SKM-1 (cell line): Measurements from ENCODE around the gene OSM.

Source experiments
- DNase-seq: peaks from one replicate; lab custom pipeline; 2025; ENCODE audit not compliant: unreplicated experiment; lab: John Stamatoyannopoulos, UW

The OSM gene

DNA sequence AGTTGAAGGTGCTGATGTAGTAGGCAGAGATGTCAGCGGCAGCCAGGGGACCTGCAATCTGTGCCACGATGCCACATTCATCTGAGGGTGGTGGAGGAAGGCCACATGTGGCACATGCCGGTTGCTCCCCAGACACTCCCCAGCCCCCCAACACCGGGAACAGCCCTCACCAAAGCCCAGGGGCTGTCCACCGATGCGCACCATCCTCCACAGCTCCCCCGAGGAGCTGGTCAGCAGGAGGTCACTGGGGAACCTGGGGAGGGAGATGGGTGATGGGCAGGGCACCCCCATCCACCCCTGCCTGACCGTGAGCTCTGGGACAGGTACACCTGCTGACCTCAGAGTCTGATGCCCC is 19.2 kb upstream of the OSM start:
- no peak for DNase-seq

GRCh38 chr22:30285176-30285845 is 18.7 kb upstream of the OSM start:
- no peak for DNase-seq

- DNase-seq = no peak
These were observed 18.0 kb upstream of the OSM start for GRCh38 chr22:30284666-30285065.

DNA sequence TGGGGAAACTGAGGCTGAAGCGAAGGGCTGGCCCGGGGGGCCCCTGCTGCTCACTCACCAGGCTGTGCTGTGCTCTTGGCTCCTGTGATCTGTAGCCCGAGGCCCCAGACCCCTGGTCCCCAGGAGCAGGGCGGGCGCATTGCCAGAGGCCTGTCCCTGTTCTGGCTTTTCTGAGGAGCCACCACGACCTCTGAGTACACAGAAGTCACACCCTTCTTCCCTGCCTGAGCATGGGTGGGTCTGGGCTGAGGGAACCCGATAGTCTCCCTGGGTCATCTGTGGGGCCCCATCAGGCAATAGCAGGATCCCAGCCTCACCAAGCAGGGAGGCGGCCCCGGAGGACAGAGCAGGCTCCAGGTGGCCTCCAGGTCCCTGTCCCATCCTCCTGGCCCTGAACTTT is 17.5 kb upstream of the OSM start:
- no peak for DNase-seq

GRCh38 chr22:30283342-30283741 is 16.7 kb upstream of the OSM start:
- DNase-seq = no peak

DNA sequence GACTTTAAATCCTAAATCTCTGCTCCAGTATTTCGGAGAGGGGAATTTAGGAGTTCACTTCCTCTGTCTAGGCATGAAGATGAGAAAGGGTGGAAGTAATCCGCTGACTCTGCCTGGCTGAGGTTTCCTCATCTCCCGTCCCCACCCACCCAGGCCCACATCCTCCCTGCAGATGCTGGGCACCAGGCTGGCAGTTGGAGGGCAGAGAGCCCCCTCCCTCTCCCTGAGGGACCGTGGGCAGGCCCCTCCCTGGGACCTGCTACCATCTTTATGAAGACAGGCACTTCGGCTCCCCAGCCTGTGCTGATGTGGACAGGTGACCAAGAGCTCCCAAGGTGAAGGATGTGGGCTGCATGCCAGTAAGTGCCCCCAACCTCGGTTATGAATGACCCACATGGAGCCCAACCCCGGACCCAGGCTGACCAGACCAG is 16.0 kb upstream of the OSM start:
- DNase-seq = no peak

DNA sequence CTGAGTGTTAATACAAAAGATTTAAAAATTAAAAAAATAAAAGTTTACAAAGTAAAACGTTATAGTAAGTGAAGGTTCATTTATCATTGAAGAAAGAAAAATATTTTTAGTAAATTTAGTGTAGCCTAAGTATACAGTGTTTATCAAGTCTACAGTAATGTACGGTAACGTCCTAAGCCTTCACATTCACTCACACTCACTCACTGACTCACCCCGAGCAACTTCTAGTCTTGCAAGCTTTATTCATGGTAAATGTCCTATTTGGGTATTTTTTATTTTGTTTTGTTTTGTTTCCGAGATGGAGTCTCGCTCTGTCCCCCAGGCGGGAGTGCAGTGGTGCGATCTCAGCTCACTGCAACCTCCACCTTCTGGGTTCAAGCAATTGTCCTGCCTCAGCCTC is 13.9 kb upstream of the OSM start:
- no peak for DNase-seq

DNA sequence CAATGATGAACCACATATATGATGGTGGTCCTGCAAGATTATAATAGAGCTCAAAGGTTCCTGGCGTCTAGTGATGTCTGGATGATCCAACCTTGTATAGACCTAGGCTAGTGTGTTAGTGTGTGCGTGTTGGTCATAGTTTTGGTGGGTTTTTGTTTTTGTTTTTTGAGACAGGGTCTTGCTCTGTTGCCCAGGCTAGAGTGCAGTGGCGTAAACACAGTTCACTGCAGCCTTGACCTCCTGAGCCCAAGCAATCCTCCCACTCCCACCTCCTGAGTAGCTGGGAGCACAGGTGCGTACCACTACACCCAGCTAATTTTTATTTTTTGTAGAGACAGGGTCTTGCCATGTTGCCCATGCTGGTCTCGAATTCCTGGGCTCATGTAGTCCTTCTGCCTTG is 13.3 kb upstream of the OSM start:
- no peak for DNase-seq

- peak; percentile 67 for DNase-seq
These were observed 12.6 kb upstream of the OSM start for GRCh38 chr22:30279046-30279788.

DNA sequence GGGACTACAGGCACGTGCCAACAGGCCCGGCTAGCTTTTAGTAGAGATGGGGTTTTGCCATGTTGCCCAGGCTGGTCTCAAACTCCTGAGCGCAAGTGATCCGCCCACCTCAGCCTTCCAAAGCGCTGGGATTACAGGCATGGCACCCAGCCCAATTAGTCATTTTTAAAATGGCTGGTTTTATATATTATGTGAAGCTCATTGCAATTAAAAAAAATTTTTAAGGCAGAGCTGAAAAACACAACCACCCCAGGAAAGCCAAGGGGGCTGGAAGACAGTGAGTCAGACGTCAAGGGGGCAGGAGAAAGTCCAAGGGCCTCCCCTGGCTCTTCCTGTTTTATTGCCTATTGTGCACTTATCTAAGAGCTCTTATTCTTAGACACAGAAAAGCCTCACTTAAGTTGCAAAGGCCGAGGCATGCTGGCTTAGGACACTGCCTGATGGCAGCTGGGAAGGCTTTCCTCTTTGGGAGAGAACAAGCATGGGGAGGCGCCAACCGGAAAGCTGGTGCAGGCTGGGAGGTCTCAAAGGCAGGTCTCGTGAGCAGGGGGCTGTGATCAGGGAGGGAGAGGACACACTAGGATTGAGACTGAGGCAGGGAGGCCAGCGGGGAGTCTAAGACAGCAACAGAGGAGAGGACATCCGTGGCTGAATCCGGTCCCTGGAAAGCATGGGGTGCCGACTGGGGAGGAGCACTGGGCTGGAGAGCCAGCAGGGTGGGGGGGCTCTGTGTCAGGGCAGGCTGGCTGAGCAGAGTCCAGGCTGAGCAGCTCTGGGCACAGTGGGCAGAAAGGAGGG is 11.1 kb upstream of the OSM start:
- DNase-seq = no peak

DNA sequence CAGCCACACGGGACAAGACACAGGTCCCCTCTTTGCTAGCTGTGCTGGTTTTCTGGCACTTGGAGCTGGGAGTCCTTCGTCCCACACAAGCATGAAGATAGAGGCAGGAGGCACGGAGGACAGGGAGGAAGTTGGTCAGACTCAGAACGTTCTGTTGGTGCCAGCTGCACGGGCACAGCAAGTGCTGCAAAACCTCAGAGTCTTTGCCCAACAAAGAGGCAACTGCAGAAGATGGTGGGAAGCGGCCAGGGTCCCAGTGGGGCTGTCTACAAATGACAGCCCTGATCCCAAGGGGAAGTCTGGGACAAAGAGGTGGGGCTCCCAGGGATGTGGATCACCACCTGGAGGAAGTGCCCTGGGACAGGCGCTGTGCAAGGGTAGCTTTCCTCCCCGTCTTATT is 9.4 kb upstream of the OSM start:
- no peak for DNase-seq

DNA sequence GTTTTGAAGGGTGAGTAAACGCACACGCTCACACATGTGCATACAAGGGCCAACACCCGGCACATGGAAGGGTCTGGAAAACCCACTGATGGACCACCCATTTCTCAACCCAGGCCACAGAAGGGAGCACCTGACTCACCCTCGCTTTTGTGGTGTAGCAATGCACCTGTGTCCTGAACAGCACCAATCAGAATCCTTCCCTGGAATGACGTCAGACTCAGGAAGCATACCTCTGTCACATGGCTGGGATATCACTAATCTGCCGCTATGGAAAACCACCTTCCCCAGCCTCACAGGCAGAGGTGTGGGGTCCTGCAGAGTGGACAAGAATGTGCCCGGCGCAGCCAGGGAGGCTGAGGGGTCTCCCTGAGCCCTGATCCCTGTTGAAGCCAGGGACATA is 9.0 kb upstream of the OSM start:
- no peak for DNase-seq

DNA sequence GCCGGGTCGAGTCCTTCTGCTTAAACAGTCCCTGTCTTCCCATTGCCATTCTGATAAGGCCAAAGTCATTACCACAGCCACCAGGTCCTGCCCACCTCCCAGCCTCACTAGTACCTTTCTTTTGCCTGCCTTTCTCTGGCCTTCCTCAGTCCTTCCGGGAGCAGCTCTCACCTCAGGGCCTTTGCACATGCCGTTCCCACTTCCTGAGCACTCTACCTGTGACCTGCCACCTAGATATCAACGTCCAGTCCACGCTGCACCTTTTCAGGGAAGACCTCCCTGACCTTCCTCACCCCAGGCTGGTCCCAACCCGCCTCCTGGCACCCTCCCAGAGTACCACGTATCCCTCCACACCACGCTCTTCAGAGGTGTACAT is 7.8 kb upstream of the OSM start:
- DNase-seq = no peak

- no peak for DNase-seq
These were observed 7.2 kb upstream of the OSM start for GRCh38 chr22:30273711-30274436.

- DNase-seq = peak; percentile 85
These were observed 6.3 kb upstream of the OSM start for GRCh38 chr22:30272781-30273601.

GRCh38 chr22:30270832-30271231 is 4.2 kb upstream of the OSM start:
- DNase-seq = peak; percentile 91

GRCh38 chr22:30268331-30268730 is 1.7 kb upstream of the OSM start:
- no peak for DNase-seq

DNA sequence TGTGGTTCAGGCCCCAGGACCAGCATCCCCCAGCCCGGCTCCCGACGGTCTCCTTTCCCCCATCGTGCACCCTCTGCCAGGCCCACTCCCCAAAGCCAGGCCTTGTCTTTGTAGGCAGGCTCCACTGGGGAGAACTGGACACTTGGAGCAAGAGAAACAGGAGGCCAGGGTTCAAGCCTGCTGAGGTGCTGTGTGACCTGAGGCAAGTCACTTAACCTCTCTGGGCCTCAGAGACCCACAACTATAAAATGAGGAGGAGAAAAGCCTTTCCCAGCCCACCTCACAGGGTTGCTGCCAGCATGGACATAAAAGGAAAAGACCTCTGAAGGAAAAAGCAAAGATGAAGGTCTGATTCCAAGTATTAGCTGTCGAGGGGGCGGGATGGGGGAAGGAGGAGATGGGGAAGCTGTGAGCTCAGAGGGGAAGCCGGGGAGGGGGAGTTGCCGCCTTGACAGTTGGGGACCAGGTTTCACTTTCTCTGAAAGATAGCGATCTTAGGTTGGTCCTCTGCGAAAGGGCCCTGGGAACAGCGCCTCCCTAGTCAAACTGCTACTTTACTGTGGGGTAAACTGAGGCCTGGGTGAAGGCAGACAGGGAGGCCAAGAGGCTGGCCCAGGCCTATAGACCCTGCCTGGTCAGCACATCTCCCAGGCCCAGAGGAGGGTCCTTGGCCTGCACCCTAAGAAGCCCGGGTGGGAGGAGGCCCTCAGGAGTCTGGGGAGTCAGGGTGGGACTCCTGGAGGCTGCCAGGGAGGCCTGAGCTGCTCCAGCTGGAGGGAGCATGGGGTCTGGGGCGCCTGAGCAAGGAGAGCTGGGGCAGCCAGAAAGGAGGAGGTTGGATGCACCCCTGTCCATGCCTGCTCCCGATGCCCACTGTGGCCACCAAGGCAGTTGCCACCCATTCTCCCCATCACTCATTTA is 991 bp upstream of the OSM start:
- no peak for DNase-seq

GRCh38 chr22:30265823-30266444 is 717 bp downstream of the OSM start:
- DNase-seq = peak; percentile 67
